Glomerular endothelial cell (primary cell): Measurements from ENCODE around the gene DUSP22. TPM values are rescaled to one million over a fixed set of nuclear protein-coding genes. Genes with fewer than 3 reads are reported as not detected.
"Not testable (repeated sequence)": the region's sequence is repeated elsewhere in the genome, so short reads cannot be mapped to it uniquely, and the experiment has no call there.

Source experiments
- DNase-seq: peaks from one replicate; pipeline ENCODE4 v3.0.0-alpha.2; 2011; ENCODE audit warnings: low read depth, low spot score; ENCODE audit errors: extremely low read depth
- total RNA-seq: library from RNA; depleted of rRNA; stranded (reverse); fragments of >200 nt; gene quantifications from 2 replicates; pipeline ENCODE4 v1.2.3, GENCODE V29; 2015

The DUSP22 gene
- total RNA-seq, 1 donor from 2014 or later, result 44.1 TPM

GRCh38 chr6:361411-362132, 69.3 kb downstream of the DUSP22 start:
- DNase-seq, result no peak

- no peak for DNase-seq
Observed at GRCh38 chr6:362231-362923, 70.1 kb downstream of the DUSP22 start.

GRCh38 chr6:362924-363249, 70.6 kb downstream of the DUSP22 start:
- DNase-seq, result no peak

DNA sequence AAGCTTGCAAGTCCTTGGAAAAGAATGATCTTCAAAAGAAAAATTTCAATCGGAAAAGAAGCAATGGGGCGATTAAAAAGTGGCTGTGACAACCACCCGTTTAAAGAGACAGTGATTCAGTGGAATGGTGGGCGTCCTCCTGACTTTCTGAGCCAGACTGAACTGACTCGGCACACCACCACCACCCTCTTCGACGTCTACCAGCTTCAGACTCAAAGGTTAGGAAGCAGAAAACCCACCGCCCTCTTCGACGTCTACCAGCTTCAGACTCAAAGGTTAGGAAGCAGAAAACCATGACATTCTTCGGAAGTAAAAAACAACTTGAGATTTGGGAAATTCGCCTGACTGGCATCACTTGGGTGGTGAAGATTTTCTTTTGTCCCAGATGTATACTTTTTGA, 71.0 kb downstream of the DUSP22 start:
- DNase-seq, result no peak

DNA sequence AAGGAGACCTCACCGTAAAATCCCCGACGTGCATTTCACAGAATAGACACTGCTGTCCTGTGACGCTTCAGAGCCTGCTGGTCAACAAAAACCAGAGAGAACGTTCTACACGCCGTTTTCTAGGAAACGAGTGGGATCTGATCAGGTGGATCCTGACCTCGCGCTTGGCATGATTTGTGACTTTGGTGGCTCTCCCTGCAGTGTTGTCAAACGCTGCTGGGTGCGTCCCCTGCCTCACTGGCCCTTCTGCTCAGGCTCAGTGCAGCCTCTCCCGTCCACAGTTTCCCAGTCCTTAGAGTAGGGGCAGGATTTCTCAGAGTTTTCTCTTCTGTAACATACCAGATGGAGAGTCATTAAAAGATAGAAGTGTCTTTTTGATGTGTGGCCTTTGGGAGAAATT, 71.6 kb downstream of the DUSP22 start:
- no peak for DNase-seq

- no peak for DNase-seq
Observed at GRCh38 chr6:364609-365540, 72.6 kb downstream of the DUSP22 start.

DNA sequence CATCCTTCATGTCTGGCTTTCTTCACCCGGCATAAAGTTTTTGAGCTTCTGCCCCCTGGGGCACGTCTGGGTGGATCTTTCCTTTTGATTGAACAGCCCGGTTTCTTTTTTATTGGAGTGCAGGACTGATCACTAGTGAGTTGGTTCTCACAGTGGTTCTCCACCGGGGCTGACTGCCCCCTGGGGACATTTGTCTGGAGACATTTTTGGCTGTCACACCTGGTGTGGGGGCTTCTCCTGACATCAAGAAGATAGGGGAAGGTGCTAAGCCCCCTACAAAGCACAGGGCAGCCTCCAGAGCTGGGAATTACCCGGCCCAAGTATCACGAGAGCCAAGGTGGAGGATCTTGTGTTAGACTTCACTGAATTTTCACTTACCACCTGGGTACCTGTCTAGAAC, 73.5 kb downstream of the DUSP22 start:
- no peak for DNase-seq

DNA sequence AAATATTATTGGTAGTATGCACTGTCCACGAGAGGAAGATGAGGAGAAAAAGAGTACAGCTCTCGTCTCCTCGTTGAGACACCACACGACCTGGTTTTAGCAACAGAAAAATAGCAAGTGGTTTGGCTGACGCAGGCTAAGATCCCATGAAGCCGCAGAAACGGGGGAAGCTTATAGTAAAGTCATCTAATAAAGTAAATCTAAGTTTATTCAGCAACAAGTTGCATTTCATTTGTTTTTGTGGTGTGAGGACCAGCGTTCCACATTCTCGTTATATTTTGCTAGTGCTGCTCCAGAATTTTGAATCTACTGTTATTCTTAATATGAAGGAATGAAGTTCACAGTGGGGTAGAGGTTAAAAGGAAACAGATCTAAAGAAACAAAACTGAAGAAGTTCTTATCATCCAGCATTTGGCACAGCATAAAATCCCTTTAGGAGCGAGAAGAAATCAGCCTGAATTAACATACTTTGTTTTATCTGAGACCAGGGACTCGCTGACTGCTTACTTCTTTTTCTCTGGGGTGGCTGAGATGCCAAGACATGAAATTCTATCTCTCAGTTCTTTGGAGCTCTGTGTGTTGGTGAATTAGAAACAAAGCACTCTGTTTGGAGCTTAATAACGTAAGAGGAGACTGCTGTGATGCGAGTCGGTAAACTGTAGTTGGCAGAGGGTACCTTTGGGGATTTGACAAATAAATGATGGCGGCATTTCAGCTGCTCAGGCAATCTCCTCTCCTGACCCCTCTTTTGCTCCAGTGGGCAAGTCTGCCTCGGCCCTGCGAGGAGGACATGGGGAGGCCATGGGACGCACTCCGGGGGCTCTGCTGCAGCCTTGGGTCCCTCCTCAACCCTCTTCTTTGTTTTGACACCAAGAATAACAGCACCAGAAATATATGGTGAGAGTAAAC, 74.4 kb downstream of the DUSP22 start:
- no peak for DNase-seq

DNA sequence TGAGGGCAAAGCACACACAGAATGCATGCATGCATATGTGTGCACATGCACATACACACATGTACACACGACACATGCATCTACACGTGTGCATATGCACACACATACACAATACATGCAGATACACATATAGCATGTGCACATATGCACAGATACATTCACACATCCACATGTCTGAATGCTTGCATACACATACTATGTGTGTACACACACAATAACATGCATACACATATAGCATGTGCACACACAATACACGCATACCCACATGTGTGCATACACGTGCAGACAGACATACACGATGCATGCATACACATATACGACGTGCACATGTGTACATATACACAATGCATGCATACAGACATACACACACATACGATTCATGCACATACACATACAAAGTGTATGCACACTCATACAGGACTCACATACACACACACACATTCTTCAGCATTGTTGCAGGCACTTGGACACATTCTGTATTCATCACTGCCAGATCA, 75.1 kb downstream of the DUSP22 start:
- no peak for DNase-seq

DNA sequence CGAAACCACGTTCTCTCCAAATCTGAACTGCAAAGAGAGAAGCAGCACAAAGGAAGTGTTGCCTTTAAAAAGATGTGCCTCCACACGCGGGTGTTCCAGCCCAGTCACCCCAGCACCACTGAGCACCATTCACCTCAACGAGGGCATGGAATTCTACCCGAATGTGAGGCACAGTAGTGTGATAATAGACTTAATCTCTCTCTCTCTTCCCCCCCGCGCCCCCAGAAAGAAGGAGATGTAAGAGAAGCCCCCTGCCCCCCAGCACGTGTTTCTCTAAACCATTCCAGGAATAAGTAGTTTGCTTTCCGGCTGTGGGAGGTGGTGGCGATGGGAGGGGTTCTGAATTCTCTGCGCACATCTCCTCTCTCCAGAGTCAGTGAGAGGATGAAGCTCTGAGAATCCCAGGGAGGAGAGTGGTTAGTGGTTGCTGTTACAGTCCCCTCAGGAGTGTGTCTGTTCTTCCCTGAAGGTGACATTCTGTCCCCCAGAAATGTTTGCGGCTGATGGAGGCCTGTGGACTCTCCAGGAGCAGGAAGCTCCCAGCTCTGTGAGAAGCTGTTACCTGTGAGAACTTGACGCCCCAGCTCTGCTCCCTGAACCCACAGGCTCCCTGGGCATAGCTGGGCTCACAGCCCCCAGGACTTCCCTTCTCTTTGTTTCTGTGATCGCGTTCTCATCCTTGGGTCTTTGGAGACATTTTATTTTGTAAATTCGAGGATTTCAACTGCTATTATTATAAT, 75.8 kb downstream of the DUSP22 start:
- DNase-seq, result no peak

DNA sequence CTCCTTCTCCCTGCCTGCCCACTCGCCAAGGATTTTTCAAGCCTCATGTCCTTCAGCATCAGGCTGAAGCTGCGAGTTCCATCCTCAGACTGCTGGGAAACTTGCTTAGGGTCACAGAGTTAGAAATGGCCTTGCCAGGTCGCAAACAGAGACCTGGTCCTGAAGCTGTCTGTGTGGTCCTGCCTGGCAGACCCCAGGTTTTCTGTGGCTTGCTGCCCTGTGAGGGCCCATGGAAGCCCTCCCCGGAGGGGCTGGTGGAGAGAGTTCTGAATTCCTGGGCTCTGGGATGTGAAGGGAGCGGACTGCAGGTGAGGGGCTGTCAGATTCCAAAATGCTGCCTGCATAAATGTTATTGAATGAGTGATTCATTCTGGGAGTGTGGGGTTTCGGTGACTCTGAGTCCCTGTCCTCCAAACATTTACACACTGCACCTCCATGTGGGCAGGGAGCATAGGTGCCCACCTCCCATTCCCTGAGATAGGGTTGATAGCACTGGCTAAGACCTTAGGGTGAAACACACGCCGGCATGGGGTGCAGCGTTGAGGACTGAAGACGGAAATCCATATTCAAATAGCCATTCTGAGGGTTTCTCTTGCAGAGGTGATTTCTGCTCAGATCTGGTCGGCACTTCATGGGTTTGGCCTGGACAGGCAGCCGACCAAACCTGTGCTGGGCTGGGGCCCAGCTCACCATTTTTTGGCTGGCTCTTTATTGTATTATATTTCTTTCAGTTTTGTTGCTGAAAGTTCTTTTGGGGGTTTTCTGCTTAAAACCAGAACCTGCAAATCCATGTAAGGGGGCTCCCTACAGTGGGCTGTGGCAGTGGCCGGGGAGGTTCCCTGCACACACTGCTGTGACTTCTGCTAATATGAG, 77.5 kb downstream of the DUSP22 start:
- no peak for DNase-seq

- DNase-seq, result no peak
Observed at GRCh38 chr6:370555-370954, 78.3 kb downstream of the DUSP22 start.

- DNase-seq, result not testable (repeated sequence)
Observed at GRCh38 chr6:371851-372250, 79.6 kb downstream of the DUSP22 start.

DNA sequence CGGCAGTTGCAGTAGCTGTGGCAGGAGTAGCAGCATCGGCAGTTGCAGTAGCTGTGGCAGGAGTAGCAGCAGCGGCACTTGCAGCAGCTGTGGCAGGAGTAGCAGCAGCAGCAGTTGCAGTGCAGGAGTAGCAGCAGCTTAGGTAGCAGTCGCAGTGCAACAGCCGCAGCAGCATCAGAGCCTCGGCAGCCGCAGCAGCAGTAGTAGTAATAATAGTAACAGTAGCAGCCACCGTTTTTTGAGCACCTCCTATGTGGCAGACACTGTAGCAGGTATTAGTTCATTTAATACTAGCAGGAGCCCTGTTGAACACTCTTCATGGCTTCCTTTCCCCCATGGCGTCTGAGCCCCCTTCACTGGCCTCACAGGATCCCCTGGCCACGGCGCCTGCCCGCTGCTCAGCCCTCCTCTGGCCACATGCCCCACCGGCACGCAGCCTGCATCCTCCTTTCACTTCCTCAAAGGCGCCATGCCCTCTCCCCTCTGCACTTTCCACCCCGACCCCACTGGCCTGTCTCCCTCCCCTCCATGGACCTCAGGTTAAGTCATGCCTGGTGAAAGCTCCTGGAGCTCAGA, 80.1 kb downstream of the DUSP22 start:
- no peak for DNase-seq

DNA sequence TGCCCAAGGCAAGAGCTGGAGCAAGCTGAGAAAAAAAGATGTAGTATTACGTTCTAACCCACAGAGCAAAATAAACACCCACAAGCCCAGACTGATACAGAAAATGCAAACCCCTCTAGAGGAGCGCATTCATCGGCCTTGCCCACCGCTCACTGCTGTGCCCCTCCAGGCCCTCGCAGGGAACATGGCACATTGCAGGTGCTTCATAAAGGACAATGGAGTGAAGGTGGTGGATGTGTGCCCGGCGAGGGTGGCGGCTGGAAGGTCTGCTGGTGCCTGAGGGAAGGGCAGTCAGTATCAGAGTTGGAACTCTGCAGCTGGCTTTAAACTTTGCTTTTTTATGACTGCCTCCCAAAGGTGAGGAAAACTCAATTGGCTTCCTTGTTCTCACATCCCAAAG, 80.7 kb downstream of the DUSP22 start:
- DNase-seq, result no peak

DNA sequence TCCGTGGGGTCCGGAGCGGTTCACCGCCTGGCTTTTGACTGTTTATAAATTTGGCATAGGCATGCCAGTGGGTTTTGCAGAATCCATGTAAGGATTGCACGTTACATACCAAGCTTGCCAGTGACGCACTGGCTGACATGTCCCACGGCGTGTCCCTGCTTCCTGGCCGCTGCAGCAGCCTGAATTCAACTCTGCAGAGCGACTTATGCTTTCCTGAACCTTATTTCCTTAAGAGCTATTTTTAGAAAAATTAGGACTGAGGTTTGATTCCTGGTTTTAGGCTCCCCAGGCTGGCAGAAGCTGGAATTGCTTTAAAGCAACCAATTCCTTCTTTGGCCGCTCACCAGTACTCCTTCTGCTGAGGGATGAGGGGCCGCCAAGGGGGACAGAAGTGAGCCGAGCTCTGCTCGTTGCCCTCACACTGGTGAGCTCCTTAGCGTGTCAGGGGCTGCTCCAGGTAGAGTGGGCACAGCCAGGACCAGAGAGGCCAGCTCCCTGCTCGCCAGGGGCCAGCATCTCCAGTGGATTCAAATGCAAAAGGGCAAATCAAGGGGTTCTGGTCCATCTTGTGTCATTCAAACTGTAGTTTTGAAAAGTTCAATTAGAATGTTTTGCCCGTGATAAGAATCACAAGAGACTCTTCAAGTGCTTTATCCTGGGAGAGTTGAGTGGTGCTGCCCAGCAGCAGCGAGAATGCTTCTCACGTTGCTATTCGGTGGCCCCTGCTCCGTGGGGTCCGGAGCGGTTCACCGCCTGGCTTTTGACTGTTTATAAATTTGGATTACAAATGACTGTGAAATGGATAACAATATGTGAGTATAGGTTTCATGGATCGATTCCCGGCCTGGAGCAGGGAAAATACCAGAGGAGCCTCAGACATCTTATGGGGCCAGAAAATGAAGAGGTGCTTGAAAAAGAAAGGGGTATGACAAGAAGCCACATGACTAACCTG, 81.8 kb downstream of the DUSP22 start:
- no peak for DNase-seq

DNA sequence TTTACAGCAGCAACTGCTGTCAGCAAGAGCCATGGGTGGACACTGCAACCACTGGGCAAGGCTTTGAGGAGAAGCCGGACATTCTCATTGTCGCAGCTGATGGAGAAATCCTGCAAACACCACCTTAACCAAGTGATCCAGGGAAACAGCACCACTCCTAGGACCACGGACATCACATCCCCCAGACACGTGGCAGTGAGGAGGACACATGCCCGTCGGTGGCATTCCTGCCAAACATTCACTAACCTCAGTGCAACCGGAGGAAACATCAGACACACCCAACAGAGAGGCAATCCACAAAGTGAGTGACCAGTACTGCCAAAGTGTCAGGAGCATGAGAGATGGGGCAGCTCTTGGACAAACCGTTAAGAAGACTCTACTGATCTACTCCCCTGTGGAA, 82.7 kb downstream of the DUSP22 start:
- no peak for DNase-seq
